ENCODE results near the gene TIAM1. TPM values are rescaled to one million over a fixed set of nuclear protein-coding genes. Genes with fewer than 3 reads are reported as not detected.

Gene TIAM1
- total RNA-seq, 4 donors from 2014 or later: 2.6 to 11.0 (median 6.9) TPM

GRCh38 chr21:31140676-31141075 lies 203.4 kb downstream of the TIAM1 start:
- H3K27me3 ChIP-seq: peaks cover 3% of the 10 kb centered on the region
- H3K27ac ChIP-seq: no peak overlapping the region
- H3K4me1 ChIP-seq: no peaks in the 10 kb centered on the region
- H3K9me3 ChIP-seq: no peaks in the 10 kb centered on the region
- ATAC-seq: no peak
- TF ChIP-seq POLR2AphosphoS5 (IDR thresholded peaks at IDR 0.05) (no peak), POLR2A (IDR thresholded peaks at IDR 0.05) (no peak)
- no peak overlapping the region for H3K4me3 ChIP-seq
- H3K36me3 ChIP-seq: no peaks in the 10 kb centered on the region

- Histone ChIP-seq H3K27me3 (peaks cover 3% of the 10 kb centered on the region), H3K27ac (no peak overlapping the region), H3K9me3 (no peaks in the 10 kb centered on the region), H3K4me3 (no peak overlapping the region), H3K36me3 (no peaks in the 10 kb centered on the region), H3K4me1 (no peaks in the 10 kb centered on the region)
- no peak for ATAC-seq
- 67 to 80% methylated on average over 1 of the region's 1 CpG for WGBS, 2 donors (ENCODE audit: low coverage in 1 of 2)
- TF ChIP-seq EP300 (IDR thresholded peaks at IDR 0.05) (no peak), POLR2AphosphoS5 (IDR thresholded peaks at IDR 0.05) (no peak), POLR2A (IDR thresholded peaks at IDR 0.05) (no peak), CTCF (IDR thresholded peaks at IDR 0.05) (no peak)
These were observed 204.0 kb downstream of the TIAM1 start for GRCh38 chr21:31140025-31140424.

- no peak for TF ChIP-seq POLR2AphosphoS5 (IDR thresholded peaks at IDR 0.05)
- TF ChIP-seq POLR2A (IDR thresholded peaks at IDR 0.05): no peak
- TF ChIP-seq CTCF (IDR thresholded peaks at IDR 0.05): no peak
- Histone ChIP-seq H3K27me3 (peaks cover 3% of the 10 kb centered on the region), H3K9me3 (no peaks in the 10 kb centered on the region), H3K4me3 (no peak overlapping the region), H3K27ac (no peak overlapping the region), H3K36me3 (no peaks in the 10 kb centered on the region), H3K4me1 (no peaks in the 10 kb centered on the region)
- no peak for ATAC-seq
- 80% methylated on average over 1 of the region's 1 CpG for WGBS, 2 donors (ENCODE audit: low coverage in 1 of 2)
These were observed 206.1 kb downstream of the TIAM1 start for GRCh38 chr21:31137960-31138359.

- Histone ChIP-seq H3K27ac (no peak overlapping the region), H3K27me3 (peaks cover 3% of the 10 kb centered on the region), H3K4me3 (no peak overlapping the region), H3K36me3 (no peaks in the 10 kb centered on the region), H3K4me1 (no peaks in the 10 kb centered on the region), H3K9me3 (no peaks in the 10 kb centered on the region)
- TF ChIP-seq CTCF (IDR thresholded peaks at IDR 0.05): no peak
- no peak for TF ChIP-seq EP300 (IDR thresholded peaks at IDR 0.05)
- no peak for TF ChIP-seq POLR2A (IDR thresholded peaks at IDR 0.05)
- no peak for TF ChIP-seq POLR2AphosphoS5 (IDR thresholded peaks at IDR 0.05)
- ATAC-seq: no peak
- WGBS, 2 donors (ENCODE audit: low coverage in 1 of 2): 35 to 58% methylated on average over 2 to 12 of the region's 12 CpGs
These were observed 207.2 kb downstream of the TIAM1 start for GRCh38 chr21:31136891-31137290.

GRCh38 chr21:31135531-31136184 lies 208.4 kb downstream of the TIAM1 start:
- no peaks in the 10 kb centered on the region for H3K36me3 ChIP-seq
- peaks cover 3% of the 10 kb centered on the region for H3K27me3 ChIP-seq
- no peaks in the 10 kb centered on the region for H3K9me3 ChIP-seq
- WGBS, 2 donors (ENCODE audit: low coverage in 1 of 2): 68 to 76% methylated on average over 7 to 10 of the region's 12 CpGs
- no peaks in the 10 kb centered on the region for H3K4me1 ChIP-seq
- H3K27ac ChIP-seq: no peak overlapping the region
- no peak for TF ChIP-seq CTCF (IDR thresholded peaks at IDR 0.05)
- no peak for TF ChIP-seq POLR2A (IDR thresholded peaks at IDR 0.05)
- TF ChIP-seq EP300 (IDR thresholded peaks at IDR 0.05): no peak
- no peak for ATAC-seq
- H3K4me3 ChIP-seq: no peak overlapping the region

All from gastroesophageal sphincter (tissue), 4 donors.